GM21619 (cell line): ENCODE measurements around the gene OR8I2.
"Not testable (repeated sequence)": the region's sequence is repeated elsewhere in the genome, so short reads cannot be mapped to it uniquely, and the experiment has no call there.

Source experiments
- ATAC-seq: cut with Tn5 transposase; IDR thresholded peaks from one replicate; pipeline ENCODE4 v1.9.1; 2021; ENCODE audit not compliant: unreplicated experiment

The OR8I2 gene

DNA sequence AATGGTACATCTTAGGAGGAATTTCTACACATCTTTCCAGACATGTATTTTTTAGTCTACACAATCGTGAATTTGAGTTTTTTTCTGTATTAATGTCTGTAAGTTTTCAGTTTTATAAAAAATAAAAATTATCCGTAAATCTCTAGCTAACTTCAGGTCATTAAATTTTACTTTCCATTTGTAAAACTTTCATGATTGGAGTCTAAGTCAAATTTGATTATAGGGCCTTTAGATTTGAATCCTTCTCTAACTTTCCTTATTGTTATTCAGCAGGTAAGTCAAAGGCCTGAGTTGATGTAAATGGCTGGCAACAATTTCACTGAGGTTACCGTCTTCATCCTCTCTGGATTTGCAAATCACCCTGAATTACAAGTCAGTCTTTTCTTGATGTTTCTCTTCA, at the start of gene OR8I2:
TSS of gene OR8I2 (plus strand) at position 301 of the 400 bp plus-strand sequence. CDS start at position 301, 0 bp downstream.
- no peak for ATAC-seq

DNA sequence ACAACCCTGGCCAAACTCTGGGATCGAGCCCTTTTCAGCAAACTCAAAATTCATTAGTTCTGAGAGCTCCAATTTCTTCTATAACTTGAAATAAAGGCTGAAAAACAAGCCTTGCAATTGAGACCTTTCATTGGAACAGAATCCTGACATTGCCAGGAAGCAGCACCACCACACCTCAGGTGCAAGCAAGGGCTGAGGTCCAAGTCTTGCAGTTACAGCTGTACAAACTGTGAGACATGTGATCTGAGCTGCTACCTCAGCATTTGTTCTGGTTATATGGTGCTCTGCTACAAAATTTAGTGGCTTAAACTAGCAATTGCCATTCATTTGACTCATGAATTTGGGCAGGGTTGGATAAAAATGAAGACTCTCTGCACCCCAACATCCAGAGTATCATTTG, 47.6 kb upstream of the OR8I2 start:
- ATAC-seq: no peak

DNA sequence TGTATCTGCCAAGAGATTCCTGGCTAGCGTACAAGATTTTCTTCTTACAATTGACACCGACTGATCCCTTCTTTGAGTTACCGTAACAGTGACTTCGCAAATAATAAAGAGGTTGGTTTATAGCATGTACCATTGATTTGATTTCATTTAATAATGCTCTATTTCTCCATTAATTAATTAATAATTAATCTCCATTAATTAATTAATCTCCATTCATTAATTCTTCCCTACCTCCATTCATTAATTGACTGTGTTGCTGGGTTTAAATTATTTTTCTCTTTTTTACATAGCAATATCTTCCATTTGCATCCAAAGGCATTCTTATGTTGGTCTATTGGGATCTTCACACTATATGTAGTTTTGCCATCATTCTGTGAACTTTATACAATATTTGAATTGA, 44.6 kb upstream of the OR8I2 start:
- ATAC-seq: no peak

DNA sequence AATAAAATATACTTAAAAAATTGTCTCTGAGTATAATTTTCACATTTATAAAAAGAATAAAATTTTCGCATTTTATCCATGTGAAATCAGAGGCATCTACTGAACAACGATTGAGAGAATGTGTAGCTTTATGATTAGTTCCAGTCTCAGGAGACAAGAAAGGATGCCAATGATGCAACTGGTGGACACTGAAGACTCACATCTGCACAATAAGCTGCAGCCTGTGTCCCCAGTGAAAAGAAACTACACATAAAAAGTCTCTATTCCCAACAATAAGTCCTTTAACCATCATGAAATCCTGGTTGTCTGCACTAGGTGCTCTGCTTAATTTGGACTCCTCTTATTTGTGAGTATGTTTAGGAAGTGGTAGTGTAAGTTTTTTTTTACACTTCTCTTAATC, 43.6 kb upstream of the OR8I2 start:
- no peak for ATAC-seq

DNA sequence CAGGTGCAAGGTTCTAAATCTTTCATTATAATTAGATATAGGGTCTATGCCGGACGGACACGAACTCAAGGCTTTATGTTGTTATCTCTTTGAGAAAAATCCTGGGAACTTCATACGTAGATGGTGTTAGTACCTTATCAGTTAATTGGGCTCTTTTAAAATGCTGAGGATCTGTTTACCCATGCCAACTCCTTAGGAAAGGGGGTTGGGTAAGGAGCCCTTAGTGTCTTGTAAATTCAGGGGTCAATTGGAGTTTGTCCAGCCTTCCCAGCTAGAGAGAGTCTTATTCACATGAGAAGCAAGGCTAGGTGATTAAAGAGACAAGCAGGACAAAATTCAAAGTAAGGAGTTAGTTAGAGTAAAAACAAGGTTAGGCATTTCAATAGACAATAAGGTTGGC, 36.7 kb upstream of the OR8I2 start:
- not testable (repeated sequence) for ATAC-seq

DNA sequence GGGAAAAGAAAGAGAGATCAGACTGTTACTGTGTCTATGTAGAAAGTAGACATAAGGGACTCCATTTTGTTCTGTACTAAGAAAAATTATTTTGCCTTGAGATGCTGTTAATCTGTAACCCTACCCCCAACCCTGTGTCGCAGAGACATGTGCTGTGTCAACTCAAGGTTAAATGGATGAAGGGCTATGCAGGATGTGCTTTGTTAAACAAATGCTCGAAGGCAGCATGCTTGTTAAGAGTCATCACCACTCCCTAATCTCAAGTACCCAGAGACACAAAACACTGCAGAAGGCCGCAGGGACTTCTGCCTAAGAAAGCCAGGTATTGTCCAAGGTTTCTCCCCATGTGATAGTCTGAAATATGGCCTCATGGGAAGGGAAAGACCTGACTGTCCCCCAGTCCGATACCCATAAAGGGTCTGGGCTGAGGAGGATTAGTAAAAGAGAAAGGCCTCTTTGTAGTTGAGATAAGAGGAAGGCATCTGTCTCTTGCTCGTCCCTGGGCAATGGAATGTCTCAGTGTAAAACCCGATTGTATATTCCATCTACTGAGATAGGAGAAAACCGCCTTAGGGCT, 35.4 kb upstream of the OR8I2 start:
- ATAC-seq: not testable (repeated sequence)

DNA sequence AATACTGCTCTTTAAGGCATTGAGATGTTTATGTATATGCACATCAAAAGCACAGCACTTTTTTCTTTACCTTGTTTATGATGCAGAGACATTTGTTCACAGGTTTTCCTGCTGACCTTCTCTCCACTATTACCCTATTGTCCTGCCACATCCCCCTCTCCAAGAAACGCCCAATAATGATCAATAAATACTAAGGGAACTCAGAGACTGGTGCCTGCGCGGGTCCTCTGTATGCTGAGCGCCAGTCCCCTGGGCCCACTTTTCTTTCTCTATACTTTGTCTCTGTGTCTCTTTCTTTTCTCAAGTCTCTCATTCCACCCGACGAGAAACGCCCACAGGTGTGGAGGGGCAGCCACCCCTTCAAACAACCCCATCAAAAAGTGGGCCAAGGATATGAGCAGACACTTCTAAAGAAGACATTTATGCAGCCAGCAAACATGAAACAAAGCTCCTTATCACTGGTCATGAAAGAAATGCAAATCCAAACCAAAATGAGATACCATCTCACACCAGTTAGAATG, 34.8 kb upstream of the OR8I2 start:
- ATAC-seq: not testable (repeated sequence)

DNA sequence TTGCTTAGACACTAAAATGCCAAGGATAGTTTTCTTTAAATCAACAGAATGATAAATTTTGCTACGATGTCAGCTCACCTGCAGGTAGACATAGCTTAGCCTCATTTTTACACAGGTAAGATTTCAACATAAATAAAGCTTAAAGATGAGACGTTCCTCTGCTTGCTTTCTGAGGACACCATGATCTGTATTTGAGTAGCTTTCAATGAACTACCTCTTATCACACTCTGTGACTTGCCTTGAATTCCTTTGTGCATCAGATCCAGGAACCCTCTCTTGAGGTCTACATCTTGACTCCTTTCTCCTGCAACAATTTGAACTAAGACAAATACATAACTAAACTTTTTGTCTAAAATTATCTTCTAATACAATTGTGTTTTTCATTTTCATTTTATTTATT, 26.1 kb upstream of the OR8I2 start:
- ATAC-seq: no peak

DNA sequence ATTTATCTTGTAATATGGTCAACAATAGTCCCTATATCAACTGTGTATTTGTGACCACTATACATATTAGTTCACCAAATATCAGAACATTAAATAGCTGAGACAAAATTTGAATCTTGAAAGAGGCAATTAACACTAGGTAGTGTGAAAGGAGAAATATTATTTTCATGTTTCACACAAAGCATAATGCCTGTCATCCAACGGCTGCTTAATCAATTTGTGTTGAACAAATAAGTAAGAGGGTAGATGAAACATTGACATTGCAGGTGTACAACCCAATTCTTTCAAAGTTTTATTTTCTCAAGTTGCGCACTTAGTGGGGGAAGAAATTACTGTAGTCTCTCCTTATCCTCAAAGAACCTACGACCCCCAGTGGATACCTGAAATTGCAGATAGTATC, 3.4 kb upstream of the OR8I2 start:
- no peak for ATAC-seq

DNA sequence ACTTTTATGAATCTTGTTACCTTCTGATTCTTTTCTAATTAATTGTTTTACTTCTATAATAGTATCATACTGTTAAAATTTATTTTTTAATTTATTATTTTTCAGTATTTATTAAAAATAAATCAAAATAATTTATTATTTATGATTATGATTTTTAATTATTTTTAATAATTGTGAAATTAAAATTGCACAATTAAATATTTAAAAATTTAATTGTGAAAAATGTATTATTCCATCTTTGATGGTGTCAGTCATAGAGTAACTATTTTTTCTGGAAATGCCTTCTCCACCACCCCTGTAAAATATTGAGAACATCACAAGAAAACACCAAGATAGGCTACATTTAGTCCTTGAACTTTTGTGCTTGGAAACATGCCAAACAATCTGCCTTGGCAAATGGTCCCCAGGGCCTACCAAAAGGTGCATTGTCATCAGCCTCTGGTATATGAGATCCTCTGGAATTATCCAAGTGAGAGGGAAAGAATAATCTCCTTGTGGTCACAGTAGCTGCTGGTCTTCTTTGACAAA, 10.2 kb downstream of the OR8I2 start, which contains the start of gene OR8H2:
TSS of gene OR8H2 (plus strand) at position 478 of the 528 bp plus-strand sequence. CDS start 1,356 bp downstream, outside the sequence.
- no peak for ATAC-seq

DNA sequence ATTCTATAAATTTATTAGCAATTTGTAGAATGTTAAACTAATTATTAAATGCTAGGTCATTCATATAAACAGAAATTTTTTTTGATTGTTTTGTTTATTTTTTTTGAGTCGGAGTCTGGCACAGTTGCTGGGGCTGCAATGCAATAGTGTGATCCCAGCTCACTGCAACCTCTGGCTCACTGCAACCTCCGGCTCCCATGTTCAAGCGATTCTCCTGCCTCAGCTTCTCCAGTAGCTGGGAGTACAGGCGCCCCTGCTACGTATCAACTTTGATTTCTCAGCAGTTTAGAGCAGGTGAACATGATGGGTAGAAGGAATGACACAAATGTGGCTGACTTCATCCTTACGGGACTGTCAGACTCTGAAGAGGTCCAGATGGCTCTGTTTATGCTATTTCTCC, 29.0 kb downstream of the OR8I2 start, which contains the start of gene OR8H3:
TSS of gene OR8H3 (plus strand) at position 301 of the 400 bp plus-strand sequence. CDS start at position 301, 0 bp downstream.
- ATAC-seq: no peak

DNA sequence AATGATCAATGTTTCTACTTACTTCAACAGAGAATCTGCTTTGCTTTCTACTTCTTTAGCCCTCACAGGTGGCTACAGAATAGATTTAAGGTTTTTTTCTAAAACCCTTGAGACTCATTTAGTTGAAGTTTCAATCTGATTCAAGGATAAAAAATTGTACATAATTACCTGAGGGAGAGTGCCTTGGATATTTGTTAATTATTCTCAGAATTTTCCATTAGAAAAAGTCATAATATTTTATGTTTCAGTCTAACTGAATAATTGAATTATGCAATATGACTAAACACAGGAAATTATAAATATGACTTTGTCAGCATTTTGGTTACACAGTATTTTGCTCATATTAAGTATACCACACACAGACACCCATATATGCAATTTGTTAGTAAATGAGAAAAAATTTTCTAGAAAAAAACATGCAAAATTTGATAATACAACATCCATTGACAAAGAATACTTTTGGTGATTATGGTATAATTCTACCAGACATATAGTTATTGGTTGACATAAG, 47.1 kb downstream of the OR8I2 start, which contains the start of gene OR8J3:
TSS of gene OR8J3 (minus strand) at position 51 of the 511 bp plus-strand sequence. CDS start 2,483 bp downstream, outside the sequence.
- no peak for ATAC-seq

DNA sequence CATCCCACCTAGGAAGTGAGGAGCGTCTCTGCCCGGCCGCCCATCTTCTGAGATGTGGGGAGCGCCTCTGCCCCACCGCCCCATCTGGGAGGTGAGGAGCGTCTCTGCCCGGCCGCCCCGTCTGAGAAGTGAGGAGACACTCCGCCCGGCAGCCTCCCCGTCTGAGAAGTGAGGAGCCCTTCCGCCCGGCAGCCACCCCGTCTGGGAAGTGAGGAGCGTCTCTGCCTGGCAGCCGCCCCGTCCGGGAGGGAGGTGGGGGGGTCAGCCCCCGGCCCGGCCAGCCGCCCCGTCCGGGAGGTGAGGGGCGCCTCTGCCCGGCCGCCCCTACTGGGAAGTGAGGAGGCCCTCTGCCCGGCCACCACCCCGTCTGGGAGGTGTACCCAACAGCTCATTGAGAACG, 50.6 kb downstream of the OR8I2 start:
- not testable (repeated sequence) for ATAC-seq
